HG02981 (cell line): Measurements from ENCODE around the gene OCRL.
"Not testable (repeated sequence)": the region's sequence is repeated elsewhere in the genome, so short reads cannot be mapped to it uniquely, and the experiment has no call there.

Experiments
- ATAC-seq: cut with Tn5 transposase; IDR thresholded peaks from one replicate; pipeline ENCODE4 v1.9.1; 2021; ENCODE audit warnings: mild to moderate bottlenecking, moderate library complexity; ENCODE audit not compliant: unreplicated experiment

Gene OCRL

DNA sequence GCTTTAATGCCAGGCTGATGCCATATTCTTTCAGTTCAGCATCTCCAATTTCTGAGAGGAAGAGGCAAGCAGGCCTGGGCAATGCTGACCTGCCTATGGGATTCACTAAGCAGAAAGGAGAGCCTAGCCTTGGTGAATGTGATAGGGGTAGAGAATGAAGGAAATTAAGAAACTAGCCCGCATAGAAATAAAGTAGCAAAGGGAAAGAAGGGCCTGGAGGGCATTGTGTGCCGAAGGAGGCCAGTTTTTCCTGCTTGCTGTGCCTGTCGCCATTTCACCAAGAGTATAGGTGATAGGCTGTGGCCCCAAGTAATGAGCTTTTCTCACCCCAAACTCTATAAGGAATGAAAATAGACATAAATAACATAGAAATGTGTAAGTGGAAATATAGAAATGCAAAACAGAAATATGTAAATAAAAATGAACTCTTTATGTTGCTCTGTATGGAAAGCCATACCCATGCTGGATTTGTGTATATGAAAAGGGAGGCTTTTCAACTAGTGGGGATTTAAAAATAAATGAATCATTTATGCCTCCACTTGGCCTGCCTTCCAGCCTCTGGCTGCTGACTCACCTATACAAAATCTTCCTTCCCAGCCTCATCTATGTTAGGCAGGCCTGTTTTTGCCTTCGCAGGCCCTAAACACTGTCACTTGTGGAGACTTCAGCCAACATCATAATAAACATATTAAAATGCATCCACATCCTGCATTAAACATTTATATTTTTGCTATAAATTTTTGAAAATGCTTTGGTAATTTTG is 5.1 kb upstream of the OCRL start:
- no peak for ATAC-seq

- ATAC-seq: peak; percentile 31
These were observed 694 bp downstream of the OCRL start for GRCh38 chrX:129540722-129541184.

DNA sequence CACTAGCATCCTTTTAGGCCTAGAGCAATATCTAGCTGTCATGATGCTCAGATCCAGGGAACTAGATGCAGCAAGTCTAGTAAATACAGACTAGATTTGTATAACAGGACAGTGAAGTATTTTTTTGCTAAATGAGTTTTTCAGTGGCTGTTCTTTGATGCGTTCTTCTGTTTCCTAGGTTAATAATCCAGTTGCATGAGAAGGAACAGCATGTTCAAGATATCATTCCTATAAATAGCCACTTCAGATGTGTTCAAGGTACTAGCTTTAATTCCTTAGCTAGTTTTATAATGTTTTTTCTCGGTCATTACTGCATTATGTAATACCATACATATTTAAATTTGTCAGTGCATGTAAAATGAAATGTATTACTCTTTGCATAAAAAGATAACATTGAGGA is 4.7 kb downstream of the OCRL start:
- ATAC-seq: no peak

- ATAC-seq: no peak
These were observed 5.3 kb downstream of the OCRL start for GRCh38 chrX:129545408-129545807.

DNA sequence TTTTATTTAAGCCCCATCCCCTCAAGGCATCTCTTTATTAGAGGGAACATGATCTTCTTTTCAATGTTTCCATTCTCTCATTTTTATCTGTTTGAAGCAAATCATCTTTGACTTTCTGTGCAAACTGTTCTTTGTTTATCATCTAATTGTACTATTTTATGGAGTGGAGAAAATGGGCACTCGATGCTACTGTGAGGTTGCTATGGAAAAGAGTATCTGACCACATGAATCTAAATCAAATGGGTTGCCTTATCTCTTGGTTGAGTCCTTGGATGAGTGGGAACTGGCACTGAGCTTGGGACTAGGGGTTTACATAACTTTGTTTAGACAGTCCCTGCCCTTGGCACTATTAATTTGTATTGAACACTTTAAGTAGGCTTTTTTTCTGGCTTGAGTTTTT is 9.1 kb downstream of the OCRL start:
- no peak for ATAC-seq

DNA sequence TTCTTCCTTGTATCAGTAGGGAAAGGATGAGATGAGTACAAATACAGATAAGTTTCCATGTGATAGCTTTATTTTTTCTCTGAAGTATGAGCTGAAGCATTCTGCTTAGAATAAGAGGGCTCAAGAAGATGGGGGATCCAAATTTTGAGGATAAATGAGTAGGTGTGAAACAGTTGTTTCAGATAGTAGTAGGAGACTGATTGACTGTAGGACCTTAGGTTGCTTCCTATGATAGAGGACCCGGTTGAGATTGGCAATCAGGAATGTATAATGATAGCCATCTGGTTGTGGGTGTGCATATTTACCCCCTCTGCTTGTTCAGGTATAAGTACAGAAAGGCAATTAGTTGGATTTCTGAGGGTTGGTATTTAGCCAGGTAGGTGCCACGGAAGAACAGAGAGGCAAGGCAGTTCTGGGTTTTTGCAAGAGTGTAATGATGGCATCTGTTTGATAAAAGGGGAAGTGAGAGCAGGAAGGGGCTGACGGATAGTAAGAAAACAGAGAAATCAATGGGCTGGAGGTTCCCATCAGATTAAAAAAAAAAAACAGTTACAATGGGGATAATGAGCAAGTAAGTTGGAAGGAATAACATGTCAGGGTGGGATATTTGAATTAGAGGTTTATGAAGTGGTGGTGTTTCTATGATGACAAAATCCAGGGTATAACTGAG is 13.7 kb downstream of the OCRL start:
- peak; percentile 98 for ATAC-seq

- not testable (repeated sequence) for ATAC-seq
These were observed 14.8 kb downstream of the OCRL start for GRCh38 chrX:129554816-129555215.

DNA sequence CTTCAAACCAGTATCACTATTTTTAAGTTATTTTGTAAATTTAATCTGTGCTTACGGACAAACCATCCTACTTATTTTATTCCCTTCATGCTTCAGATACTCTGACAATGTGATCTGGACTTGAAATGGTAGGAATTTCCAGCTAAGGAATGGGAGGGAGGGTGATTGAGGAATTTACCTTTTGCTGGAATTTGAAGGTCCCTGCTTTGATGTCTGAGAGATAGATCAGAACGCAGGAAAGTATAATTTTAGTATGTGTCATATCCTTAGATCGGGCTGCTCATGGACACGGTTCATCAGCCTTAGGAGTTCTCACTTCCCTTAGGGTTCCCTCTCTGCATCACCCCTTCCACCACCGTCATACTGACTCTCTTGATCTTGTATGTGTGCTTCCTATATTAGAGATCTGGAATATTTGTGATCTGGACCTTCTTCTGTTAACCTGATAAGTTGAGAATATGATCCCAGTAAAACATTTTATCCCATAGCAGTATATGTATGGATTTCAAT is 16.8 kb downstream of the OCRL start:
- no peak for ATAC-seq

DNA sequence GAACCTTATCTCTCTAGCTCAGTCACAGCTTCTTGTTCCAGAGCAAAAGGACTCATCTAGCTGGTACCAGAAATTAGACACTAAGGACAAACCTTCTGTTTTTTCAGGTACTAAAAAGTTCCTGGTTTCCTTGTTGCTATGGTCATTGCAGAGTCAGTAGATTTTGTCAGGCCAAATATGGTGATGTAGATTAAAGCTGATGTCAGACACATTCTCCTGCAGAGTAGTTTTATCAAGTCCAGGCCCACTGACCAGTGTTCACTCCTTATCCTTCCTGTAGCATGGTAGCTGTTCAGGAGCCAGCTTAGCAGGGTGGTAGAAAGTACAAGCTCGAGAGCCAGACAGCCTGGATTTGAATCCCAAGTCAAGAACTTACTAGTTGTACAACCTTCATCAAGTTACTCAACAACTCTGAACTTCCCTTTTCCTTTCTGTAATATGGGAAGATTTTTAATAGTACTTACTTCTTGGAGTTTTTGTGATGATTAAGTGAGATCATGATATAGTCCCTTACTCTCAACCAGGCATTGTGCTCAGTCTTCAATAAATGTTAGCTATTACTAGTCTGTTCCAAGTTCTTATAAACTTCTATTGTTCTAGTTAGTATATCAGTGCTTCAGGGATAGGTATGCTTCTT is 17.9 kb downstream of the OCRL start:
- no peak for ATAC-seq

GRCh38 chrX:129559783-129560182 is 19.7 kb downstream of the OCRL start:
- ATAC-seq: no peak

DNA sequence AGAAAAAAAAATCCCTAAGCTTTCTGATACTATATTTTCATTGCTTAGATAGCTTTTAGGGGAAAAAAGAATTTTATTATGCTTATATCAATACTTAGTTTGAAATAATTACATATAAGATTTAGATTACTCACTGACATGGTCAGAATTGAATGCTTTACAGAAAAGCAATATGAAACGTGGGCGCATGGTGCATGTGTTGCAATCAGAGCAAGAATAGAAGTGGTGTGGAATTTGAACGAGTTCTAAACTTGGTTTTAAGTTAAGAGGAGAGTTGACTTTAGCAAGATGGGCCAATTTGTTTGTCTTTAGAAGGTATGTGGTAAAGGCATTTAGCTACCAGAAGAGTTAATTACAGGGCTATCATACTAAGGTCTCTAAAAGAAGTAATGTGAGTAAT is 21.4 kb downstream of the OCRL start:
- ATAC-seq: no peak

- not testable (repeated sequence) for ATAC-seq
These were observed 24.3 kb downstream of the OCRL start for GRCh38 chrX:129564345-129564744.

DNA sequence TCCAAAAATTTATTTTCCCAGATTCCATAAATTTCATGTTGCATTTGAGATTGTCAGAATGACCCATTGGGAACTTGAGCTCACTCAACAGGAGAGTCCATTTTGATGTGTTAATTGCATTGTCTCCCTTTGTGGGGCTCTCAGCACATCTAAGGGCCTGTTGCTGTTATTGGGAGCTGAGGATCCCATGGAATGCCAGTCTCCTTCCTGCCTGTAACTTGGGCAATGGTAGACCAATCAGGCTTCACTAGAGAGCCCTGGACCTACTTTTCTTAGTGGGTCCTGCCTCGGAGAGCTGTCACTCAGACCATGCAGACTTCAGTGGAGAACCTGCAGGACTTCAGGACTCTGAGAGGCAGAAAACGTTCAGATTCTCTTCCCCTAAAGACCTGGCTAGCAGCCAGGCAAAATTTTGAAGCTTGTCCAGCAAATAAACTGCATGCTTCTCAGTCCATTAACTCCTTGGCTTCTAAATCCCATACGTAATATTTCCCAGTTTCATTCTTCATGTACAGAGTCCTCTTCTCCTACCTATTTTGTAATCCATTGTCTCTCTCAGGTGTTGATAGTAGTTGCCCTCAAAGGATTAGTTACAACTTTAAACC is 25.1 kb downstream of the OCRL start:
- ATAC-seq: no peak

DNA sequence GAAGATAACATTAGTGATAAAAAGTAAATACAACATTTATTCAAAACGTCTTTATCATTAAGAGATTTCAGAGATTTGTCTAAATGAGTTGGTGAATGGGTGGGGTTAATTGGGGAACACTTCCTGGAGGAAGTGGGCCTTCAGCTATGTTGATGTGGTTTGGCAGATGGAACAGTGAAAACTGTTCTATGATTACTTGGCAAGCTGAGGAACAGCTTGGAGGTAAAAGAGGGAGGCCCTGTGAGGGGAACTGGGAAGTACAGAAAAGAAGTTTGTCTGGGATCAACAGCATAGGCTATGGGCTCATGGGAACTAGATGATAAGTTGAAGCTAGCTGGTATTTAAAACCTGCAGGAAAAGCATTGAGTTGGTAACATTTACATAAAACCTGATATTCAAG is 26.0 kb downstream of the OCRL start:
- ATAC-seq: no peak

DNA sequence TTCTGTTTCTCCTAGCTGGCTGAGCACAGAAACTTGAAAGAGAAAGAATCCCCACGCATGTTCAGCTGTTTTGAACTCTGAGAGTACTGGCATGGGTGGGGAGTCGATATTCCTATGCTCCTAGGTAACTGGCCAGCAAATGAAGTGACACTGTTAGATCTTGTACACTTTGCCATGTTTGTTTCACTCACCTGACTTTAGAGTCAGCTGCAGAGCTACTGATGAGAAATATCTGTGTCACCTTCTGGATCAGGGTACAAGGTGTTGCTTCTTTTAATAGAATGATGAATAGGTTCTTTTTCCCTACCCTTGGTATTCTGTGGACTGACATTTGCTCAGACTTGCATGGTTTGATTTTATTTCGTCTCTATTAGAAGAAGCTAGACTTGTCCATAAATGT is 28.3 kb downstream of the OCRL start:
- no peak for ATAC-seq

GRCh38 chrX:129572422-129572821 is 32.4 kb downstream of the OCRL start:
- ATAC-seq: no peak

DNA sequence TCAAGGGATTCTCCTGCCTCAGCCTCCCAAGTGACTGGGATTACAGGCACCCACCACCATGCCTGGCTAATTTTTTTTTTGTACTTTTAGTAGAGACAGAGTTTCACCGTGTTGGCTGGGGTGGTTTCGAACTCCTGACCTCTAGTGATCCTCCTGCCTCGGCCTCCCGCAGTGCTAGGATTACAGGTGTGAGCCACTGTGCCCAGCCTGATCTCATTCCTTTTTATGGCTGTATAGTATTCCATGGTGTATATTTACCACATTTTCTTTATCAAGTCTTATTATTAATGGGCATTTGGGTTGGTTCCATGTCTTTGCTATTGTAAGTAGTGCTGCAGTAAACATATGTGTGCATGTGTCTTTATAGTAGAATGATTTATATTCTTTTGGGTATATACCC is 33.6 kb downstream of the OCRL start:
- ATAC-seq: not testable (repeated sequence)

DNA sequence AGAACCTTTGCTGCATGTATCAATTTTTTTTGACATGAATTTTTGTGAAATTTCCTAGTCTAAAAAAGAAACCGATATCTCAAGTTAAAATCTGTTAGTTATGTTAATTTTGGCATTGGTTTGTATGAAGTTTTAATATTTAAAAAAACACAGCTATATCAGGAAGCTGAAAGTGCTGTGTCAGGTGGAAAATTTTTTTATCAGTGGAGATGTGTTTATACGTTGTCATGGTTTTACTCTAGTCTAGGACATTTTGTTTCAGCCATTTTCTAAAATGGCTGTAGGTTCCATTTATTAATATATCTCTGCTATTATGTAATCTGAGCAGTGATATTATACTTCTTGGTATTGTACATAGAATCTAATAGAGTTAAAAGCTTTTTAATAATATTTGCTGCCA is 34.2 kb downstream of the OCRL start:
- ATAC-seq: no peak

DNA sequence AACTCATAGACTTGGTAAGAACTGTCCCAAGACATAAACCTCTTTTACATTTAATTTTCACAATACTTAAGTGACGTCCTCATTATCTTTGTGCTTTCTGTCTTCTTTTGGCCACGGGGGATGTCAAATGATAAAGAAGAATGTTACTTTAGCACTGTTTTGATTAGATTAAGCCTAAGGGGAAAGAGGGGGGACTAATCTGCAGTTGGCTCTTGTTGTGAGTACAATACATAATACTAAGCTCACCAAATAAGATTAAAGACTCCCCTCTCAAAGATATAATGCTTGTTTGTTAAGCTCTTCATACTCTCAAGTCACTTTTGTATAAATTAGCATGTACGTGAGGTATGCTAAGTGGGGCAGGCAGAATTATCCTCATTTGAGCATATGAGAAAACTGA is 36.5 kb downstream of the OCRL start:
- no peak for ATAC-seq

DNA sequence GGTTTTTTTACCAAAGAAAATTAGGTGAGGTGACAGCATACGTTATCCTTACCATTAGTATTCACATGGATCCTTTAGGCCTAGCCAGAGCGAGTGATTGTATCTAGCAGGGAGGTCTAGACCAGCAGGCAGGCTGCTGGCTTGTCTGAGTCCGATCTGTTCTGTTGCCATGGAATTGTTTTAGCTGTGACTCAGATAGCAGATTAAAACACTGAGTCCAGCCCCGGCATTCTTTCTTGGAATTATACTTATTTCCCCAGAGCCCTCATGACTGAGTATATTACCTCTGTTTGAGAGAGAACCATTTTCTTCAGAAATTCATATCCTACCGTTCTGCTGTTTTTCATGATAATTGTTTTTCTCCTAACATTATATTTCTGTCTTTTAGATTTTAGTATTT is 37.4 kb downstream of the OCRL start:
- ATAC-seq: no peak

- ATAC-seq: no peak
These were observed 37.8 kb downstream of the OCRL start for GRCh38 chrX:129577877-129578276.
